IMR-90 (cell line): ENCODE measurements around the gene PLCL1. TPM values are rescaled to one million over a fixed set of nuclear protein-coding genes. Genes with fewer than 3 reads are reported as not detected.

Experiments
- ATAC-seq: fragments of 200-7000 bp; cut with Tn5 transposase; 2 replicates; pipeline ENCODE4 v1.9.1; 2020; ENCODE audit warnings: low read depth, mild to moderate bottlenecking, moderate library complexity
- BruUV-seq: library from RNA; stranded (reverse); fragments of 400-500 nt; replicated peaks from 2 replicates; lab custom pipeline; 2021; lab: Mats Ljungman, UMichigan
- CTCF ChIA-PET: fragments of 300-600 bp; formaldehyde crosslinking; extraction: SDS; loops from one replicate; lab custom pipeline; 2021; ENCODE audit warnings: antibody characterized with exemption; lab: Yijun Ruan, JAX
- POLR2A ChIA-PET: fragments of 300-600 bp; sonication (Branson Sonifier 250); formaldehyde crosslinking; loops from one replicate; lab custom pipeline; 2022; ENCODE audit warnings: antibody characterized with exemption; ENCODE audit not compliant: unreplicated experiment; lab: Charles Lee
- DNase-seq: peaks from one replicate; pipeline ENCODE4 v3.0.0; 2013
- H2AFZ ChIP-seq: replicated peaks from 2 replicates; pipeline ENCODE3; 2013; ENCODE audit warnings: low read length, mild to moderate bottlenecking; ENCODE audit not compliant: poor library complexity
- H2AK5ac ChIP-seq: 2 replicates; pipeline ENCODE4 v1.6.1; 2013; ENCODE audit warnings: low read depth, low read length, inconsistent platforms
- H2AK9ac ChIP-seq: replicated peaks from 2 replicates; pipeline ENCODE3; 2013; ENCODE audit warnings: mild to moderate bottlenecking, low read depth, low read length, moderate library complexity; ENCODE audit not compliant: poor library complexity
- H2BK120ac ChIP-seq: 2 replicates; pipeline ENCODE4 v1.6.1; 2013; ENCODE audit warnings: low read depth, low read length, inconsistent platforms
- H2BK15ac ChIP-seq: 3 replicates; pipeline ENCODE4 v1.6.1; 2013; ENCODE audit warnings: low read depth, low read length, inconsistent platforms
- H2BK20ac ChIP-seq: 2 replicates; pipeline ENCODE4 v1.6.1; 2013; ENCODE audit warnings: low read depth, mild to moderate bottlenecking, inconsistent platforms, low read length, moderate library complexity
- H2BK5ac ChIP-seq: 2 replicates; pipeline ENCODE4 v1.6.1; 2013; ENCODE audit warnings: mild to moderate bottlenecking, low read depth, low read length, inconsistent platforms; ENCODE audit not compliant: poor library complexity, severe bottlenecking
- H3K14ac ChIP-seq: replicated peaks from 2 replicates; pipeline ENCODE4 v1.6.1; 2013; ENCODE audit warnings: low read depth, low read length, inconsistent platforms
- H3K18ac ChIP-seq: 2 replicates; pipeline ENCODE4 v1.6.1; 2013; ENCODE audit warnings: low read depth, low read length, control low read depth
- H3K23ac ChIP-seq: 2 replicates; pipeline ENCODE4 v1.6.1; 2013; ENCODE audit warnings: low read depth, low read length, inconsistent platforms
- H3K27ac ChIP-seq: 2 replicates; pipeline ENCODE4 v1.5.1; 2013; ENCODE audit warnings: mild to moderate bottlenecking, control low read depth, low read length; ENCODE audit not compliant: insufficient read depth
- H3K27me3 ChIP-seq: 2 replicates; pipeline ENCODE4 v1.6.1; 2013; ENCODE audit warnings: low read length; ENCODE audit not compliant: control insufficient read depth, insufficient read depth
- H3K36me3 ChIP-seq: 2 replicates; pipeline ENCODE4 v1.6.1; 2013; ENCODE audit warnings: low read length, mixed read lengths; ENCODE audit not compliant: control insufficient read depth, insufficient read depth
- H3K4ac ChIP-seq: 2 replicates; pipeline ENCODE4 v1.6.1; 2013; ENCODE audit warnings: low read depth, low read length, inconsistent platforms
- H3K4me1 ChIP-seq: 2 replicates; pipeline ENCODE4 v1.6.1; 2013; ENCODE audit warnings: low read length, mixed read lengths; ENCODE audit not compliant: control insufficient read depth, insufficient read depth
- H3K4me2 ChIP-seq: 2 replicates; pipeline ENCODE4 v1.6.1; 2013; ENCODE audit warnings: low read depth, mild to moderate bottlenecking, control low read depth, low read length, moderate library complexity
- H3K4me3 ChIP-seq: 2 replicates; pipeline ENCODE4 v1.5.1; 2013; ENCODE audit warnings: low read depth, mild to moderate bottlenecking, control low read depth, low read length, moderate library complexity; ENCODE audit not compliant: insufficient read depth
- H3K56ac ChIP-seq: 2 replicates; pipeline ENCODE4 v1.6.1; 2013; ENCODE audit warnings: low read length, inconsistent platforms; ENCODE audit not compliant: insufficient read depth; ENCODE audit errors: extremely low read depth
- H3K79me1 ChIP-seq, 2 experiments: 2 replicates each; pipeline ENCODE4 v1.6.1; 2013; ENCODE audit warnings: low read length in 2 of 2, inconsistent platforms in 1 of 2, low read depth in 1 of 2
- H3K9ac ChIP-seq: 2 replicates; pipeline ENCODE4 v1.6.1; 2013; ENCODE audit warnings: low read depth, low read length, control low read depth
- H3K9me1 ChIP-seq: 2 replicates; pipeline ENCODE4 v1.6.1; 2013; ENCODE audit warnings: low read length, inconsistent platforms; ENCODE audit not compliant: insufficient read depth
- H3K9me3 ChIP-seq: 2 replicates; pipeline ENCODE4 v1.6.1; 2013; ENCODE audit warnings: low read length; ENCODE audit not compliant: control insufficient read depth, insufficient read depth
- H4K20me1 ChIP-seq: 2 replicates; pipeline ENCODE4 v1.6.1; 2013; ENCODE audit warnings: low read length, inconsistent platforms; ENCODE audit not compliant: insufficient read depth
- H4K5ac ChIP-seq: 2 replicates; pipeline ENCODE4 v1.6.1; 2013; ENCODE audit warnings: mild to moderate bottlenecking, low read depth, low read length, control low read depth
- H4K8ac ChIP-seq, 2 experiments: 2 replicates each; pipeline ENCODE4 v1.6.1; 2013; ENCODE audit warnings: low read depth in 2 of 2, low read length in 2 of 2, control low read depth in 1 of 2, inconsistent platforms in 1 of 2
- H4K91ac ChIP-seq: 2 replicates; pipeline ENCODE4 v1.6.1; 2013; ENCODE audit warnings: low read depth, low read length, inconsistent platforms; ENCODE audit not compliant: insufficient read depth
- CEBPB ChIP-seq: IDR thresholded peaks from 2 replicates; pipeline ENCODE4 v1.6.1; 2012; ENCODE audit warnings: low read depth, low read length, improper control_type of control experiment
- CHD1 ChIP-seq: IDR thresholded peaks from 2 replicates; pipeline ENCODE4 v1.6.1; 2012; ENCODE audit warnings: low read depth, low read length, improper control_type of control experiment
- CTCF ChIP-seq: conservative IDR thresholded peaks from 2 replicates; pipeline ENCODE4 v1.5.1; 2012; ENCODE audit warnings: mild to moderate bottlenecking, low read depth, low read length, improper control_type of control experiment
- ELK1 ChIP-seq: fragments of 150-350 bp; IDR thresholded peaks from 2 replicates; pipeline ENCODE4 v1.6.1; 2016; ENCODE audit warnings: low read depth, mild to moderate bottlenecking, low read length, moderate library complexity, borderline replicate concordance
- FOS ChIP-seq: fragments of 150-350 bp; IDR thresholded peaks from 2 replicates; pipeline ENCODE4 v1.6.1; 2016; ENCODE audit warnings: low read depth, low read length
- MAFK ChIP-seq: IDR thresholded peaks from 2 replicates; pipeline ENCODE4 v1.6.1; 2012; ENCODE audit warnings: low read depth, low read length, improper control_type of control experiment
- MAZ ChIP-seq: IDR thresholded peaks from 2 replicates; pipeline ENCODE4 v1.6.1; 2012; ENCODE audit warnings: low read depth, mild to moderate bottlenecking, low read length, improper control_type of control experiment, moderate library complexity, borderline replicate concordance
- MXI1 ChIP-seq: IDR thresholded peaks from 2 replicates; pipeline ENCODE4 v1.6.1; 2012; ENCODE audit warnings: low read depth, mild to moderate bottlenecking, low read length, moderate library complexity, borderline replicate concordance
- NFE2L2 ChIP-seq: fragments of 150-350 bp; IDR thresholded peaks from 2 replicates; pipeline ENCODE4 v1.6.1; 2016; ENCODE audit warnings: low read depth, mild to moderate bottlenecking, low read length
- POLR2A ChIP-seq: IDR thresholded peaks from 2 replicates; pipeline ENCODE4 v1.6.1; 2012; ENCODE audit warnings: mild to moderate bottlenecking, low read depth, low read length
- RCOR1 ChIP-seq: IDR thresholded peaks from 2 replicates; pipeline ENCODE4 v1.6.1; 2012; ENCODE audit warnings: mild to moderate bottlenecking, low read length, improper control_type of control experiment; ENCODE audit not compliant: insufficient replicate concordance
- RFX5 ChIP-seq: IDR thresholded peaks from 2 replicates; pipeline ENCODE4 v1.8.0; 2012; ENCODE audit warnings: low read depth, mild to moderate bottlenecking, low read length, moderate library complexity
- SMC3 ChIP-seq: fragments of 150-350 bp; IDR thresholded peaks from 2 replicates; pipeline ENCODE4 v1.6.1; 2016; ENCODE audit warnings: low read depth, mild to moderate bottlenecking, antibody characterized with exemption, low read length, moderate library complexity
- USF2 ChIP-seq: fragments of 150-350 bp; IDR thresholded peaks from 2 replicates; pipeline ENCODE4 v1.6.1; 2017; ENCODE audit warnings: mild to moderate bottlenecking, antibody characterized with exemption, low read length, low read depth
- WGBS, 2 experiments: methylation state at CpG; one replicate each; pipeline versions ENCODE4 v1.1.5 to v1.1.7; 2013; ENCODE audit warnings: missing lambda C conversion rate in 2 of 2; ENCODE audit not compliant: insufficient read length in 1 of 2; ENCODE audit errors: extremely low coverage in 2 of 2; 5-methylcytosine and 5-hydroxymethylcytosine counted together
- dilution Hi-C: fragments of 300-500 bp; cut with HindIII; formaldehyde crosslinking; loops from one replicate; pipeline ENCODE4 v1.14.3; 2018; ENCODE audit warnings: low sequenced_read_pairs; ENCODE audit not compliant: unreplicated experiment
- in situ Hi-C: fragments of 300-500 bp; cut with MboI; formaldehyde crosslinking; loops from 3 replicates; pipeline ENCODE4 v1.14.3; 2019; ENCODE audit warnings: low sequenced_read_pairs, inconsistent platforms, mixed read lengths
- intact Hi-C: fragments of 100-400 bp; cut with micrococcal nuclease; formaldehyde crosslinking; loops from 2 replicates; pipeline ENCODE4 v1.10.0; 2022
- polyA plus RNA-seq, 3 experiments: library from polyadenylated mRNA; depleted of rRNA; stranded (reverse); fragments of >200 nt; gene quantifications; 2 replicates each; pipeline ENCODE4 v1.2.3, GENCODE V29; 2012; ENCODE audit warnings: low replicate concordance in 1 of 3
- total RNA-seq: library from RNA; depleted of rRNA; stranded (reverse); fragments of >200 nt; gene quantifications from 2 replicates; pipeline ENCODE4 v1.2.3, GENCODE V29; 2012

Gene PLCL1
- total and polyA plus RNA-seq, 2 of the 4 experiments (the other 2 are of a cell fraction), result 0.14 to 0.18 TPM

- no peaks in the 10 kb centered on the region for H3K9me1 ChIP-seq
- CTCF ChIA-PET, result no interaction called here
- H4K5ac ChIP-seq, result no peak overlapping the region
- H2AFZ ChIP-seq, result no peak overlapping the region
- H2BK20ac ChIP-seq, result no peak overlapping the region
- no peak overlapping the region for H3K27ac ChIP-seq
- no peak overlapping the region for H2AK9ac ChIP-seq
- no peak overlapping the region for H4K8ac ChIP-seq
- no peak for ATAC-seq
- no peaks in the 10 kb centered on the region for H3K4me1 ChIP-seq
- POLR2A ChIA-PET, result no interaction called here
- dilution Hi-C loops (no loop called here), in situ Hi-C loops (no loop called here), intact Hi-C loops (no loop called here)
- TF ChIP-seq FOS (no peak), RCOR1 (no peak), MXI1 (no peak), MAFK (no peak), POLR2A (no peak), CTCF (no peak), RFX5 (no peak), NFE2L2 (no peak), CHD1 (no peak), CEBPB (no peak), USF2 (no peak), SMC3 (no peak), ELK1 (no peak), MAZ (no peak)
- H4K91ac ChIP-seq, result no peak overlapping the region
- H3K9ac ChIP-seq, result no peak overlapping the region
- no peak overlapping the region for H2BK15ac ChIP-seq
- no peak overlapping the region for H3K18ac ChIP-seq
- no peak overlapping the region for H2BK120ac ChIP-seq
- no TSS peak for BruUV-seq
- H4K20me1 ChIP-seq, result no peaks in the 10 kb centered on the region
- H3K36me3 ChIP-seq, result no peaks in the 10 kb centered on the region
- H3K56ac ChIP-seq, result no peak overlapping the region
- H3K23ac ChIP-seq, result no peak overlapping the region
- H2AK5ac ChIP-seq, result no peak overlapping the region
- H2BK5ac ChIP-seq, result no peak overlapping the region
- H3K79me1 ChIP-seq, result no peaks in the 10 kb centered on the region
- DNase-seq, result no peak
- no CpG with 5 or more reads among the region's 2 CpGs for WGBS, 2 experiments
- no peak overlapping the region for H3K4ac ChIP-seq
- no peak overlapping the region for H3K14ac ChIP-seq
- no peak overlapping the region for H3K4me2 ChIP-seq
- no peaks in the 10 kb centered on the region for H3K27me3 ChIP-seq
- H3K9me3 ChIP-seq, result no peaks in the 10 kb centered on the region
- no peak overlapping the region for H3K4me3 ChIP-seq
These were observed 156.4 kb downstream of the PLCL1 start for GRCh38 chr2:197960786-197961185.
